Left renal cortex interstitium (tissue), 4 donors: ENCODE data around the gene PEDS1. TPM values are rescaled to one million over a fixed set of nuclear protein-coding genes. Genes with fewer than 3 reads are reported as not detected.
"Not testable (repeated sequence)": the region's sequence is repeated elsewhere in the genome, so short reads cannot be mapped to it uniquely, and the experiment has no call there.

ENCODE experiments used
- DNase-seq, 4 donors: peaks; one replicate each; pipeline ENCODE4 v3.0.0-alpha.2; 2013; ENCODE audit warnings: low read depth in 4 of 4, low spot score in 2 of 4, missing footprints in 1 of 4
- polyA plus RNA-seq, 4 donors: library from polyadenylated mRNA; unstranded; fragments of 120-200 nt; gene quantifications; one replicate each; pipeline ENCODE4 v1.2.1, GENCODE V29; 2013; ENCODE audit not compliant: insufficient read length in 4 of 4

PEDS1 gene
- polyA plus RNA-seq, 4 donors, result 23.9 to 30.8 (median 26.9) TPM

- DNase-seq, result peak; percentile 91 to 95 (median 94)
These were observed 12.4 kb upstream of the PEDS1 start for GRCh38 chr20:50165684-50166554.

DNA sequence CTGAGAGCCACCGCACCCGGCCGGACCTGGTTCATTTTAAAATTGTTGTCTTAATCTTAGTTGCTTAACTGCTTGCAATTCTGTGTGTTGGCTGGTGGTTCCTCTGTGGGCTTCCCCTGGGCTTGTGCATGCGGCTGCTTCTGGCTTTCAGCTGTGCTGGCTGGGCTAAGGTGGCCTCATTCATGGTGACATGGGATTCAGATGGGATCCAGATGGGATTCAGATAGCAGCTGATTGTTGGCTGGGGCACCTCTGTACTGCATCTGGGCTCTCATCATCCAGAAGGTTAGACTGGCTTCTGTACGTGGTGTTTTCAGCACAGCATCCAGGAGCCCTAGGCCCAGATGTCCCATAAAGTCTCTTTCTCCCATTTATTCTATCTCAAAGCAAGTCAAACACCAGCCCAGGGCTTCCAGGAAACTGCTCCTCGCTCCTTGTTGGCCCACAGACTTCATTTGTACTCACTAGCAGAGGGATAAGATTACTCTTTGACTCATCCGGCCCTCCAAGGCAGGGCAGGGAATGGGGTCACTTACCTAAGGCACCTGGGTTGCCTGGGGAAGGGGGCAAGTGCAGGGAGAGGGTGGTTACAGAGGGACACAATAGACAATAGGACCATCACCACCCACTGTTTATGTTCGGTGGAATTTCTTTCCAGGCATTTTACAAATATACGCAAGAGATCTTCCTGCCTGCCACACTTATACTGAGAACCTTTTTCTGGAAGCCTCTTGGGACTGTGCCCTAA, 10.2 kb upstream of the PEDS1 start:
- DNase-seq, result no peak

- not testable (repeated sequence) for DNase-seq
These were observed 8.0 kb upstream of the PEDS1 start for GRCh38 chr20:50161494-50161893.

DNA sequence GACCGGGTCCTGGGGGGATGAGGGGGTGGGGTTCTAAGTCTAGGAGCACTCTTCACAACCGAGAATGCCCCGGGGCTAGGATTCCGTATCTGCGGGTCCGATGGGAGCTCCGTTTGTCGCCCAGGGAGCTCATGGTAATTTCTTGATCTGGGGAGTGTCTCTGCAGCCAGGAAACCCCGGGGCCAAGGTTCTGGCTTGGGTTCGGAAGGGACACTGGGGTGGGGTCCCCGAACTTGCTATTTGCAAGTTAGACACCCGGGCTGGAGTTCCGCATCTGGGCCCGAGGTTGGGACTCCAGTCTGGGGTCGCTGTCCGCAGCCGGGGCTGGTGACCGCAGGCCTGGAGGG, 397 bp downstream of the PEDS1 start:
- DNase-seq, result no peak

GRCh38 chr20:50152394-50153152, 950 bp downstream of the PEDS1 start:
- DNase-seq, result no peak

DNA sequence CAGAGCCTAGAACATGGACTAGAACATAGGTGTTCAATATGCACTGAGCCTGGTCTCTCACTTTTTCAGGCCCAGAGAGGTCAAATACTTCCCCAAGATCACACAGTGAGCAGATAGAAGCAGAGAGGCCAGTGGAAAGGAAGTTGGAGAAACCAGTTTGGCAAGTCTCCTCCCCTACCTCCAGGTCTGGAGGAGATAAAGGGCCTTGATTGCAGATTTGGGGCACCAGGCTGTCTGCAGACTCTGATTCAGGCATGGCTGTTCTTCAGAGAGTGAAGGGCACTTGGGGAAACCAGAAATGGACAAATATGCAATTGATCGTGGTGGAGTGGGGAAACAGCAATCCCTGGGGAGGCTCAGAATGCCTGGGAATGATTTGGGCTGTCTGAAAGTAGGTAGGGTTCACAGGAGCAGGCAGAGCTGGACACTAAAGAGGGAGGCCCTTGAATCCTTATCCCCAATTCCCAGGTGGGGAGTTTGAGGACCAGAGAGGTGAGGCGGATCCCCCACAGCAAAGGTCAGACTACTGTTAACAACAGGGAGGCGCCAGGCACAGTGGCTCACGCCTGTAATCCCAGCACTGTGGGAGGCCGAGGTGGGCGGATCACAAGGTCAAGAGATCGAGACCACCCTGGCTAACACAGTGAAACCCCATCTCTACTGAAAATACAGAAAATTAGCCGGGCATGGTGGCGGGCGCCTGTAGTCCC, 2.3 kb downstream of the PEDS1 start:
- DNase-seq, result no peak

DNA sequence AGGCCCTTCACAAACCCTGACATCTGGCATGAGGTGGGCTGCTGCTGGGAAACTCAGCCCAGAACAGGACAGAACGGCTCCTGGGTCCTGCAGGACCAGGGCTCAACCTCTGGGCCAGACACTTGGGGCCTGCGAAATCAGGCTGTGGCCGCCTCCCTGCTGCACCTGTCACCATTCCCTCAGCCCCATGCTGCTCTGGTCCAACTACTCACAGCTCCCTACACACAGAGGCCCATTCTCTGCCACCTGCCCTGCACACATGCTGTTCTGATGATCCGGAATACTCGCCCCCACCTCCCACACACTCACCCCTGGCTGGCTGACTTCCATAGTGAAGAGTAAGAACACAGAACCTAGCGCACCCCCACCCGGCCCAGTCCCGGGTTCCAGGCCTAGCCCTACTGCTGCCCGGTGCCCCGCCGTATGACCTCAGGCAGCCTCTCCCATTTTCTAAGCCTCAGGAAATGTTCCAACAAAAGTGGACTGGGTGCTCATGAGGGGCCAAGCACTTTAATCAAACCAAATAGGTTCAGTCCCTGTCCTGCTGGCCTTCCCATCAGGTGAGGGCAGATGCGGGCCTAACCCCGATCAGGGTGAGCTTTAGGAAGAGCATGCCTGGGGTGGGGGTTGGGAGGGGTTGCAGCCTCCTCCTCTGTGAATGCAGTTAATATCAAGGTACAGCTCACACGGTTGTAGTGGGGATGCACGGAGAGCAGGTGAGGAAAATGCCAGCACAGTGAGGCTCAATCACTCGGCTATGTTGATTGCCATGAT, 3.9 kb downstream of the PEDS1 start:
- DNase-seq, result no peak

DNA sequence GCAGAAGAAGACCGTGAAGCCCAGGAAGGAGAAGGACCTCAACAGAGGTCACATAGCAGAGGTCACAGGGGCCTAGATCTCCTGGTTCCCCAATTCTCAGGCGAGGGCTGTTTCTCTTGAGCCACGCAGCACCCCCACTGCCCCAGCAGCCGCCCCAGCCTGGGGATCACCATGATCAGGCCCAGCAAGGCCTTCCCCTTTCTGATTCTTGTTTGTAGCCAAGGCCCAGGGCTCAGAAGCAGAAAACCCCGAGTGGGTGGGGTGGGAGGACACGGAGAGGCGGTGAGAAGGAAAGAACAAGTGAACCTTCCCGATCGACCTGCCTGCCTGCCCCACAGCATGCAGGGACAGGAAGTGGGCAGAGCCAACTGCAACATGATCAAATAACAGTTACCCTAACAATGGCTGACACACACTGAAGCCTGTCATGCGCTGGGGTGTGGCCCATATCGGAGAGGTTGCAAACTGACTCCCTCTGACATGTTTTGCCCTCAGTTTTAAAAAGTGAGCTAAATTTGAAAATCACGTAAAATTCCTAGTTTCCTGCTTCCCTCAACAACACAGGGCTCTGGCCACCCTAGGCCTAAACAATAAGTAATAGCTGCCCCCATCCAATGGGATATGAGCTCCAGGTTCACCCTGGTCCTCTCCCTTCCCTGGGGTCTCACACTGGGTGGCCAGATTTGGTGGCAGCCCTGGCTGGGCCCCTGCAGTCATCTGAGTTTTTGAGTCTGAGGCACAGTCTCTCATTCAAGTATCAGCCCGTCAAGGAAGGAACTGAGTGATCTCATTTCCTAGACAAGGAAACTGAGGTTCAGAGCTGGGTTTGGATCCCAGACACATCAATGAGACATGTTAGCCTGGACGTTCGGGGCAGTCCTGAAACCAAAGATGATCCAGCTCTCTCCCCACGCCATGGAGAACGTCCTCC, 6.5 kb downstream of the PEDS1 start:
- DNase-seq, result no peak

- DNase-seq, result no peak
These were observed 7.3 kb downstream of the PEDS1 start for GRCh38 chr20:50146214-50146613.

DNA sequence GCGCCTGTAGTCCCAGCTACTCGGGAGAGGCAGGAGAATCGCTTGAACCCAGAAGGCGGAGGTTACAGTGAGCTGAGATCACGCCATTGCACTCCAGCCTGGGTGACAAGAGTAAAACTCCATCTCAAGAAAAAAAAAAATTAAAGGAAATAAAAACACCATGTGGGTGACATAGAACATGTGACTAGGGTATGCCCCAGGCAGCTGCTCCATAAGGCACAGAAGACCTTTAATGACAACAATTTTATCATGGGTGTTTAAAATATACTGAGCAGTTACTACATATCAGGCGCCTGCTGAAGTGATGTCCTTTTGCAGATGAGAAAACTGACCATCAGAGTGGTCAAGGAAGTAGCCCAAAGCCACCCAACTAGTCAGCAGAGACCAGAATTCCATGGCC, 8.0 kb downstream of the PEDS1 start:
- no peak for DNase-seq

- DNase-seq, result no peak
These were observed 9.2 kb downstream of the PEDS1 start for GRCh38 chr20:50144362-50144761.

DNA sequence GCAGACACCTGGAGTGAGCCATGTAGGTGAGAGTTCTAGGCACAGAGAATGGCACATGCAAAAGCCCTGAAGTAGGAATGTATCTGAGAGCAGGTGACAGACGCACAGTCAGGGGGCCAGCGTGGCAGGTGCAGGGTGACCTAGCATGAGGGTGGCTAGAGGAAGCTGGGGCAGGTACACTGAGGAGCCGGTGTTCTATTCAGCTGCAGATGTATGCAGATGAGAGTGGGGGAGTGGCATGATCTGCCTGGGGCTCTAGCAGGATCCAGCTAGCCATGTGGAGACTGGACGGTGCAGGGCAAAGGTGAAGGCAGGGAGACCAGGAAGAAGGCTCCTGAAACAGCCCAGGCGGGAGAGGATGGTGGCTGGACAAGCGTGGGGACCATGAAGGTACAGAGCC, 10.7 kb downstream of the PEDS1 start:
- DNase-seq, result no peak

GRCh38 chr20:50141811-50142561, 11.5 kb downstream of the PEDS1 start:
- no peak for DNase-seq

- no peak for DNase-seq
These were observed 12.4 kb downstream of the PEDS1 start for GRCh38 chr20:50141018-50141675.

GRCh38 chr20:50140339-50140859, 13.1 kb downstream of the PEDS1 start:
- DNase-seq, result no peak

GRCh38 chr20:50138479-50139393, 14.8 kb downstream of the PEDS1 start:
- no peak for DNase-seq
